HG03439 (cell line): ENCODE data around the gene HES7.

Experiments
- ATAC-seq: cut with Tn5 transposase; IDR thresholded peaks from one replicate; pipeline ENCODE4 v1.9.1; 2021; ENCODE audit warnings: mild to moderate bottlenecking, moderate library complexity; ENCODE audit not compliant: unreplicated experiment

The HES7 gene

GRCh38 chr17:8075574-8076342 lies 48.1 kb downstream of the HES7 start:
- no peak for ATAC-seq

GRCh38 chr17:8075081-8075480 lies 48.8 kb downstream of the HES7 start:
- no peak for ATAC-seq

GRCh38 chr17:8074554-8074953 lies 49.4 kb downstream of the HES7 start:
- ATAC-seq: no peak

GRCh38 chr17:8073627-8074484 lies 50.0 kb downstream of the HES7 start:
- no peak for ATAC-seq

GRCh38 chr17:8072729-8073461 lies 51.0 kb downstream of the HES7 start:
- no peak for ATAC-seq

GRCh38 chr17:8072341-8072728 lies 51.6 kb downstream of the HES7 start:
- no peak for ATAC-seq

- ATAC-seq: no peak
Measured at GRCh38 chr17:8071496-8071895, 52.4 kb downstream of the HES7 start.
